Breast epithelium (tissue), 3 donors: ENCODE results near the gene CCDC57.

Experiments
- POLR2A ChIP-seq: fragments of 450-650 bp; IDR thresholded peaks from one replicate; pipeline ENCODE4 v1.6.1; 2016; ENCODE audit warnings: antibody characterized with exemption, mild to moderate bottlenecking, moderate library complexity
- TF ChIP-seq, protein P1 (sequence below), 3 donors: fragments of 450-650 bp; IDR thresholded peaks; one replicate each; pipeline ENCODE4 v1.5.1; 2016 to 2017; ENCODE audit warnings: antibody characterized with exemption in 3 of 3, mild to moderate bottlenecking in 3 of 3, moderate library complexity in 3 of 3

- TF ChIP-seq, protein P1, sequence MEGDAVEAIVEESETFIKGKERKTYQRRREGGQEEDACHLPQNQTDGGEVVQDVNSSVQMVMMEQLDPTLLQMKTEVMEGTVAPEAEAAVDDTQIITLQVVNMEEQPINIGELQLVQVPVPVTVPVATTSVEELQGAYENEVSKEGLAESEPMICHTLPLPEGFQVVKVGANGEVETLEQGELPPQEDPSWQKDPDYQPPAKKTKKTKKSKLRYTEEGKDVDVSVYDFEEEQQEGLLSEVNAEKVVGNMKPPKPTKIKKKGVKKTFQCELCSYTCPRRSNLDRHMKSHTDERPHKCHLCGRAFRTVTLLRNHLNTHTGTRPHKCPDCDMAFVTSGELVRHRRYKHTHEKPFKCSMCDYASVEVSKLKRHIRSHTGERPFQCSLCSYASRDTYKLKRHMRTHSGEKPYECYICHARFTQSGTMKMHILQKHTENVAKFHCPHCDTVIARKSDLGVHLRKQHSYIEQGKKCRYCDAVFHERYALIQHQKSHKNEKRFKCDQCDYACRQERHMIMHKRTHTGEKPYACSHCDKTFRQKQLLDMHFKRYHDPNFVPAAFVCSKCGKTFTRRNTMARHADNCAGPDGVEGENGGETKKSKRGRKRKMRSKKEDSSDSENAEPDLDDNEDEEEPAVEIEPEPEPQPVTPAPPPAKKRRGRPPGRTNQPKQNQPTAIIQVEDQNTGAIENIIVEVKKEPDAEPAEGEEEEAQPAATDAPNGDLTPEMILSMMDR (IDR thresholded peaks at IDR 0.05): no peak
- TF ChIP-seq POLR2A: no peak
These were observed 29.5 kb upstream of the CCDC57 start for GRCh38 chr17:82241926-82242697.
